ENCODE data around the gene DCXR. TPM values are rescaled to one million over a fixed set of nuclear protein-coding genes. Genes with fewer than 3 reads are reported as not detected.
A peak's percentile ranks its signal among the peaks of the same experiment; 100 is the strongest.

DCXR gene
- total and polyA plus RNA-seq, 2 of the 4 experiments (the other 2 are of a cell fraction) = 36.6 to 139 TPM

- in situ Hi-C loops (cut with MboI; ENCODE audit: low sequenced_read_pairs) (no loop called here), dilution Hi-C loops (cut with HindIII; ENCODE audit: low sequenced_read_pairs, unreplicated experiment) (no loop called here)
- H3K9ac ChIP-seq (ENCODE audit: low read depth, low read length) = peak overlapping the region; percentile 71
Observed at GRCh38 chr17:82021107-82021899, 16.2 kb downstream of the DCXR start.

More at GRCh38 chr17:82021107-82021899, 16.2 kb downstream of the DCXR start:
- no peak overlapping the region for H3K23ac ChIP-seq (ENCODE audit: low read depth, low read length)
- TF ChIP-seq POLR2A (IDR thresholded peaks at IDR 0.05; ENCODE audit: low read depth, low read length) (peak; percentile 50; the same call in 1 of the 2 replicates), NFE2L2 (IDR thresholded peaks at IDR 0.05; ENCODE audit: low read depth, low read length) (no peak), RAD21 (IDR thresholded peaks at IDR 0.05; ENCODE audit: low read length) (peak; percentile 94), RCOR1 (IDR thresholded peaks at IDR 0.05; ENCODE audit: insufficient replicate concordance, low read length) (no peak), SMC3 (IDR thresholded peaks at IDR 0.05; ENCODE audit: low read depth, low read length) (peak; percentile 94)
- TF ChIP-seq, protein P1, sequence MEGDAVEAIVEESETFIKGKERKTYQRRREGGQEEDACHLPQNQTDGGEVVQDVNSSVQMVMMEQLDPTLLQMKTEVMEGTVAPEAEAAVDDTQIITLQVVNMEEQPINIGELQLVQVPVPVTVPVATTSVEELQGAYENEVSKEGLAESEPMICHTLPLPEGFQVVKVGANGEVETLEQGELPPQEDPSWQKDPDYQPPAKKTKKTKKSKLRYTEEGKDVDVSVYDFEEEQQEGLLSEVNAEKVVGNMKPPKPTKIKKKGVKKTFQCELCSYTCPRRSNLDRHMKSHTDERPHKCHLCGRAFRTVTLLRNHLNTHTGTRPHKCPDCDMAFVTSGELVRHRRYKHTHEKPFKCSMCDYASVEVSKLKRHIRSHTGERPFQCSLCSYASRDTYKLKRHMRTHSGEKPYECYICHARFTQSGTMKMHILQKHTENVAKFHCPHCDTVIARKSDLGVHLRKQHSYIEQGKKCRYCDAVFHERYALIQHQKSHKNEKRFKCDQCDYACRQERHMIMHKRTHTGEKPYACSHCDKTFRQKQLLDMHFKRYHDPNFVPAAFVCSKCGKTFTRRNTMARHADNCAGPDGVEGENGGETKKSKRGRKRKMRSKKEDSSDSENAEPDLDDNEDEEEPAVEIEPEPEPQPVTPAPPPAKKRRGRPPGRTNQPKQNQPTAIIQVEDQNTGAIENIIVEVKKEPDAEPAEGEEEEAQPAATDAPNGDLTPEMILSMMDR (conservative IDR thresholded peaks at IDR 0.05; ENCODE audit: low read depth, low read length) = peak; percentile 89
- peaks cover 12 to 46% of the 10 kb centered on the region in 2 experiments for H3K79me1 ChIP-seq (ENCODE audit: low read depth in 1 of 2, low read length in 2 of 2)
- ChIA-PET CTCF (interaction anchor here (1.6 to 3.6 kb wide), 3 partner anchors 16 to 62 kb away, joined by 3 to 17 read pairs (median 5); partner anchors contain the start of genes DCXR and NOTUM), POLR2A (ENCODE audit: unreplicated experiment) (interaction anchor here (0.6 kb wide), 1 partner anchor 82 kb away, joined by 11 read pairs; no protein-coding TSS in a partner anchor)
- H2BK15ac ChIP-seq (ENCODE audit: low read depth, low read length) = no peak overlapping the region
- H4K5ac ChIP-seq (ENCODE audit: low read depth, low read length) = no peak overlapping the region
- no peaks in the 10 kb centered on the region for H3K27me3 ChIP-seq (ENCODE audit: control insufficient read depth, insufficient read depth, low read length)
- DNase-seq = peak; percentile 75
- H4K20me1 ChIP-seq (ENCODE audit: insufficient read depth, low read length) = peaks cover 24% of the 10 kb centered on the region
- peak; percentile 3 for ATAC-seq (ENCODE audit: low read depth)
- no peak overlapping the region for H2BK20ac ChIP-seq (ENCODE audit: low read depth, low read length)
- peak overlapping the region; percentile 70; the same call in 1 of the 2 replicates for H2AK5ac ChIP-seq (ENCODE audit: low read depth, low read length)
- H2AK9ac ChIP-seq (replicated peaks; ENCODE audit: low read depth, low read length, poor library complexity) = peak overlapping the region; percentile 97
- H4K91ac ChIP-seq (ENCODE audit: insufficient read depth, low read depth, low read length) = no peak overlapping the region
- peak overlapping the region; percentile 92; the same call in 1 of the 2 replicates for H3K4me3 ChIP-seq (ENCODE audit: insufficient read depth, low read depth, low read length)
- WGBS, 2 experiments (ENCODE audit: extremely low coverage in 2 of 2, insufficient read length in 1 of 2) = 65% methylated on average over 7 of the region's 25 CpGs; no CpG with 5 or more reads in 1 of the 2 experiments
- H2BK120ac ChIP-seq (ENCODE audit: low read depth, low read length) = no peak overlapping the region
- H3K27ac ChIP-seq (ENCODE audit: insufficient read depth, low read length) = no peak overlapping the region; the same call in 1 of the 2 replicates
- no peak overlapping the region for H4K8ac ChIP-seq (ENCODE audit: low read depth in 2 of 2, low read length in 2 of 2)
- H2AFZ ChIP-seq (replicated peaks; ENCODE audit: low read length, poor library complexity) = peak overlapping the region; percentile 77
- no peak overlapping the region for H3K18ac ChIP-seq (ENCODE audit: low read depth, low read length)
- no peaks in the 10 kb centered on the region for H3K9me3 ChIP-seq (ENCODE audit: control insufficient read depth, insufficient read depth, low read length)
- H3K14ac ChIP-seq (replicated peaks; ENCODE audit: low read depth, low read length) = no peak overlapping the region
- no peak overlapping the region for H2BK5ac ChIP-seq (ENCODE audit: low read depth, low read length, poor library complexity, severe bottlenecking)
- peaks cover 6% of the 10 kb centered on the region; the same call in 1 of the 2 replicates for H3K36me3 ChIP-seq (ENCODE audit: control insufficient read depth, insufficient read depth, low read length)
- peak overlapping the region; percentile 99 for H3K4me2 ChIP-seq (ENCODE audit: low read depth, low read length)
- H3K56ac ChIP-seq (ENCODE audit: extremely low read depth, insufficient read depth, low read length) = no peak overlapping the region
- no TSS peak for BruUV-seq (replicated peaks)
- intact Hi-C loops (cut with micrococcal nuclease) = loop anchor here (1.0 kb wide), 1 partner anchor 62 kb away; no protein-coding TSS in a partner anchor
- H3K9me1 ChIP-seq (ENCODE audit: insufficient read depth, low read length) = no peaks in the 10 kb centered on the region
- H3K4ac ChIP-seq (ENCODE audit: low read depth, low read length) = no peak overlapping the region; the same call in 1 of the 2 replicates
- peaks cover 13% of the 10 kb centered on the region for H3K4me1 ChIP-seq (ENCODE audit: control insufficient read depth, insufficient read depth, low read length)

Measured in IMR-90 (cell line).